ENCODE data around the gene PFN1.

Gene PFN1

GRCh38 chr17:4948166-4948930, at the start of gene PFN1:
PFN1 (minus strand) TSS chr17:4948530; CDS start chr17:4948394, 136 bp downstream.
- DNase-seq = peak; percentile 68

- DNase-seq = peak; percentile 84
These were observed 49.1 kb upstream of the PFN1 start, which contains the start of the genes INCA1 and KIF1C for GRCh38 chr17:4997302-4998026. INCA1 (minus strand) TSS chr17:4997522; CDS start chr17:4994437, 3,085 bp downstream. KIF1C (plus strand) TSS chr17:4997950; CDS start chr17:5000247, 2,297 bp downstream.

GRCh38 chr17:4994081-4994595, 45.8 kb upstream of the PFN1 start:
- no peak for DNase-seq

- no peak for DNase-seq
These were observed 39.6 kb upstream of the PFN1 start for GRCh38 chr17:4987767-4988567.

- DNase-seq = peak; percentile 42
These were observed 38.8 kb upstream of the PFN1 start, which contains the start of gene CAMTA2 for GRCh38 chr17:4986951-4987766. CAMTA2 (minus strand) TSS chr17:4987675; CDS start chr17:4986222, 1,453 bp downstream.

GRCh38 chr17:4986403-4986802, 38.1 kb upstream of the PFN1 start:
- DNase-seq = no peak

GRCh38 chr17:4982305-4982704, 34.0 kb upstream of the PFN1 start:
- no peak for DNase-seq

- peak; percentile 1 for DNase-seq
These were observed 32.4 kb upstream of the PFN1 start for GRCh38 chr17:4980644-4981216.

- no peak for DNase-seq
These were observed 30.4 kb upstream of the PFN1 start for GRCh38 chr17:4978726-4979125.

- no peak for DNase-seq
These were observed 25.9 kb upstream of the PFN1 start for GRCh38 chr17:4974115-4974670.

GRCh38 chr17:4973256-4974114, 25.2 kb upstream of the PFN1 start:
- no peak for DNase-seq

- DNase-seq = no peak
These were observed 24.4 kb upstream of the PFN1 start for GRCh38 chr17:4972752-4973151.

GRCh38 chr17:4972322-4972721, 24.0 kb upstream of the PFN1 start:
- no peak for DNase-seq

- no peak for DNase-seq
These were observed 23.5 kb upstream of the PFN1 start for GRCh38 chr17:4971826-4972225.

- no peak for DNase-seq
These were observed 21.9 kb upstream of the PFN1 start for GRCh38 chr17:4970273-4970672.

GRCh38 chr17:4969551-4970173, 21.3 kb upstream of the PFN1 start:
- DNase-seq = no peak

GRCh38 chr17:4969047-4969550, 20.8 kb upstream of the PFN1 start:
- DNase-seq = no peak

- no peak for DNase-seq
These were observed 20.2 kb upstream of the PFN1 start for GRCh38 chr17:4968486-4969046.
